Measurements from ENCODE around the gene FHOD3.

DNA sequence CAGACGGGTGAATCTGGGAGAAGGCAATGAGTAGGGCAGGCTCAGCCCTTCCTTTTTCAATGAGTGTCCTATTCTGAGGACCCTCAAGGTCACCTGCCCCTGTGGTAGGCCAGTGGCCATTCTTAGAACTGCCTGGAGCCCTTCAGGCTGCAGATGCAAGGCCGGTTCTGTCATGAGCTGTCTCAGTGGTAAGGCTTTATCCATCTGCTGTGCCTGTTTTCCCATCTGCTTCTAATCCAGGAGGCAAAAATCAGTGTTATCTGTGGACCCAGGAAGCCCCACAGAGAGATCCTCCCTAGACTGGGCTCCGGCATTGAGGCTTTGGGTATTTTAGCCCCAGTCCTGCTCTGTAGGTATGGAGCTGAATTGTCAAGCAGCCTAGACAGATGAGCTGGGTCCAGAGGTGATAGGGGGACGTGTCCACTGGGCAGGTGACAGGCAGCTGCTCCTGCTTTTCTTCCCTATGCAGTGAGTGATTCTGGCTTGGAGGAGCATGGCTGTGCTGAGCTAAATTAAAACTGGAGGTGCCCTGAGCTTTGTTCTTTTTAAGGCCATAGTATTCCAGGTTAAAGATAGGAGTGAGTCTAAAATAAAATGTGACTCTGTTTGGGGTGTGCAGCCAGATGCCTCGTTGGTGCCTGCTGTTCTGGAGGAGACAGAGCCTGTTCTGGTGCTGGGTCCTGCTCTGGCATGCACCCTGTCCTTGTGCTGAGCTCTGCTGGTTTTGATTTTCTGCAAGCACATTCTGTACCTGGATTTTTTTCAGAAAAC lies 92.5 kb downstream of the FHOD3 start:
- TF ChIP-seq EZH2 (optimal IDR thresholded peaks at IDR 0.05; ENCODE audit: low read depth, low read length): no peak
- TF ChIP-seq, protein P1, sequence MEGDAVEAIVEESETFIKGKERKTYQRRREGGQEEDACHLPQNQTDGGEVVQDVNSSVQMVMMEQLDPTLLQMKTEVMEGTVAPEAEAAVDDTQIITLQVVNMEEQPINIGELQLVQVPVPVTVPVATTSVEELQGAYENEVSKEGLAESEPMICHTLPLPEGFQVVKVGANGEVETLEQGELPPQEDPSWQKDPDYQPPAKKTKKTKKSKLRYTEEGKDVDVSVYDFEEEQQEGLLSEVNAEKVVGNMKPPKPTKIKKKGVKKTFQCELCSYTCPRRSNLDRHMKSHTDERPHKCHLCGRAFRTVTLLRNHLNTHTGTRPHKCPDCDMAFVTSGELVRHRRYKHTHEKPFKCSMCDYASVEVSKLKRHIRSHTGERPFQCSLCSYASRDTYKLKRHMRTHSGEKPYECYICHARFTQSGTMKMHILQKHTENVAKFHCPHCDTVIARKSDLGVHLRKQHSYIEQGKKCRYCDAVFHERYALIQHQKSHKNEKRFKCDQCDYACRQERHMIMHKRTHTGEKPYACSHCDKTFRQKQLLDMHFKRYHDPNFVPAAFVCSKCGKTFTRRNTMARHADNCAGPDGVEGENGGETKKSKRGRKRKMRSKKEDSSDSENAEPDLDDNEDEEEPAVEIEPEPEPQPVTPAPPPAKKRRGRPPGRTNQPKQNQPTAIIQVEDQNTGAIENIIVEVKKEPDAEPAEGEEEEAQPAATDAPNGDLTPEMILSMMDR (IDR thresholded peaks at IDR 0.05; ENCODE audit: low read length): no peak
- TF ChIP-seq EZH2phosphoT487 (IDR thresholded peaks at IDR 0.05; ENCODE audit: low read length): no peak

Data from MM.1S (cell line).